ENCODE data around the gene ANKS1B. TPM values are rescaled to one million over a fixed set of nuclear protein-coding genes. Genes with fewer than 3 reads are reported as not detected.

The ANKS1B gene
- total RNA-seq, 3 donors from 2014 or later (not counting 1 experiment from before 2014, with no cell fraction given), result not detected

- WGBS (ENCODE audit: insufficient coverage), result 93% methylated on average over 2 of the region's 2 CpGs
- no peaks in the 10 kb centered on the region for H3K36me3 ChIP-seq (ENCODE audit: control insufficient read depth, insufficient read depth, low read length)
- TF ChIP-seq, protein P1, sequence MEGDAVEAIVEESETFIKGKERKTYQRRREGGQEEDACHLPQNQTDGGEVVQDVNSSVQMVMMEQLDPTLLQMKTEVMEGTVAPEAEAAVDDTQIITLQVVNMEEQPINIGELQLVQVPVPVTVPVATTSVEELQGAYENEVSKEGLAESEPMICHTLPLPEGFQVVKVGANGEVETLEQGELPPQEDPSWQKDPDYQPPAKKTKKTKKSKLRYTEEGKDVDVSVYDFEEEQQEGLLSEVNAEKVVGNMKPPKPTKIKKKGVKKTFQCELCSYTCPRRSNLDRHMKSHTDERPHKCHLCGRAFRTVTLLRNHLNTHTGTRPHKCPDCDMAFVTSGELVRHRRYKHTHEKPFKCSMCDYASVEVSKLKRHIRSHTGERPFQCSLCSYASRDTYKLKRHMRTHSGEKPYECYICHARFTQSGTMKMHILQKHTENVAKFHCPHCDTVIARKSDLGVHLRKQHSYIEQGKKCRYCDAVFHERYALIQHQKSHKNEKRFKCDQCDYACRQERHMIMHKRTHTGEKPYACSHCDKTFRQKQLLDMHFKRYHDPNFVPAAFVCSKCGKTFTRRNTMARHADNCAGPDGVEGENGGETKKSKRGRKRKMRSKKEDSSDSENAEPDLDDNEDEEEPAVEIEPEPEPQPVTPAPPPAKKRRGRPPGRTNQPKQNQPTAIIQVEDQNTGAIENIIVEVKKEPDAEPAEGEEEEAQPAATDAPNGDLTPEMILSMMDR (IDR thresholded peaks at IDR 0.05), result no peak
- intact Hi-C loops (cut with micrococcal nuclease), result no loop called here
- ATAC-seq, result no peak
- peaks cover 7 to 20% of the 10 kb centered on the region in 2 donors for H3K27me3 Mint-ChIP-seq (ENCODE audit: low read depth in 2 of 2)
- H3K27me3 ChIP-seq (ENCODE audit: control insufficient read depth, insufficient read depth, low read length), result no peaks in the 10 kb centered on the region
- no peaks in the 10 kb centered on the region for H3K9me3 ChIP-seq (ENCODE audit: control insufficient read depth, insufficient read depth, low read length)
- H3K4me3 ChIP-seq (ENCODE audit: low read length), result no peak overlapping the region
- no peaks in the 10 kb centered on the region for H3K4me1 ChIP-seq (ENCODE audit: control insufficient read depth, insufficient read depth, low read length)
- H3K9me3 Mint-ChIP-seq, result no peaks in the 10 kb centered on the region
- no peak for DNase-seq
- H3K27ac Mint-ChIP-seq, result no peak overlapping the region
- H3K27ac ChIP-seq (ENCODE audit: low read length), result no peak overlapping the region
- H3K4me3 Mint-ChIP-seq, result no peak overlapping the region
- no peaks in the 10 kb centered on the region for H3K4me1 Mint-ChIP-seq
- H3K36me3 Mint-ChIP-seq, result no peaks in the 10 kb centered on the region
Observed at GRCh38 chr12:98821232-98821631, 1163.5 kb downstream of the ANKS1B start.

- TF ChIP-seq, protein P1 (IDR thresholded peaks at IDR 0.05), result no peak
- H3K27ac Mint-ChIP-seq, result no peak overlapping the region
- H3K36me3 Mint-ChIP-seq, result no peaks in the 10 kb centered on the region
- H3K27ac ChIP-seq (ENCODE audit: low read length), result no peak overlapping the region
- DNase-seq, result no peak
- WGBS (ENCODE audit: insufficient coverage), result 78% methylated on average over 8 of the region's 8 CpGs
- peaks cover 18 to 20% of the 10 kb centered on the region in 2 donors for H3K27me3 Mint-ChIP-seq (ENCODE audit: low read depth in 2 of 2)
- H3K4me3 ChIP-seq (ENCODE audit: low read length), result no peak overlapping the region
- H3K9me3 Mint-ChIP-seq, result peaks cover 0 to 2% of the 10 kb centered on the region in 2 donors
- no peaks in the 10 kb centered on the region for H3K36me3 ChIP-seq (ENCODE audit: control insufficient read depth, insufficient read depth, low read length)
- no peaks in the 10 kb centered on the region for H3K4me1 Mint-ChIP-seq
- no peaks in the 10 kb centered on the region for H3K27me3 ChIP-seq (ENCODE audit: control insufficient read depth, insufficient read depth, low read length)
- no peaks in the 10 kb centered on the region for H3K9me3 ChIP-seq (ENCODE audit: control insufficient read depth, insufficient read depth, low read length)
- no peaks in the 10 kb centered on the region for H3K4me1 ChIP-seq (ENCODE audit: control insufficient read depth, insufficient read depth, low read length)
- ATAC-seq, result no peak
- no peak overlapping the region for H3K4me3 Mint-ChIP-seq
- intact Hi-C loops (cut with micrococcal nuclease), result no loop called here
Observed at GRCh38 chr12:98819821-98820404, 1164.8 kb downstream of the ANKS1B start.

- H3K36me3 Mint-ChIP-seq, result no peaks in the 10 kb centered on the region
- no peaks in the 10 kb centered on the region for H3K9me3 ChIP-seq (ENCODE audit: control insufficient read depth, insufficient read depth, low read length)
- no peak for ATAC-seq
- no peaks in the 10 kb centered on the region for H3K27me3 ChIP-seq (ENCODE audit: control insufficient read depth, insufficient read depth, low read length)
- H3K27ac Mint-ChIP-seq, result no peak overlapping the region
- H3K4me3 ChIP-seq (ENCODE audit: low read length), result no peak overlapping the region
- intact Hi-C loops (cut with micrococcal nuclease), result no loop called here
- H3K9me3 Mint-ChIP-seq, result peaks cover 0 to 2% of the 10 kb centered on the region in 2 donors
- H3K4me1 Mint-ChIP-seq, result no peaks in the 10 kb centered on the region
- DNase-seq, result no peak
- TF ChIP-seq, protein P1 (IDR thresholded peaks at IDR 0.05), result no peak
- no peaks in the 10 kb centered on the region for H3K4me1 ChIP-seq (ENCODE audit: control insufficient read depth, insufficient read depth, low read length)
- no peak overlapping the region for H3K27ac ChIP-seq (ENCODE audit: low read length)
- no peak overlapping the region for H3K4me3 Mint-ChIP-seq
- peaks cover 15 to 19% of the 10 kb centered on the region in 2 donors for H3K27me3 Mint-ChIP-seq (ENCODE audit: low read depth in 2 of 2)
- WGBS (ENCODE audit: insufficient coverage), result 100% methylated on average over 2 of the region's 3 CpGs
- no peaks in the 10 kb centered on the region for H3K36me3 ChIP-seq (ENCODE audit: control insufficient read depth, insufficient read depth, low read length)
Observed at GRCh38 chr12:98819071-98819470, 1165.7 kb downstream of the ANKS1B start.

- TF ChIP-seq, protein P1 (IDR thresholded peaks at IDR 0.05), result no peak
- Histone ChIP-seq H3K36me3 (ENCODE audit: control insufficient read depth, insufficient read depth, low read length) (no peaks in the 10 kb centered on the region), H3K27ac (ENCODE audit: low read length) (no peak overlapping the region), H3K4me3 (ENCODE audit: low read length) (no peak overlapping the region), H3K27me3 (ENCODE audit: control insufficient read depth, insufficient read depth, low read length) (no peaks in the 10 kb centered on the region), H3K4me1 (ENCODE audit: control insufficient read depth, insufficient read depth, low read length) (no peaks in the 10 kb centered on the region), H3K9me3 (ENCODE audit: control insufficient read depth, insufficient read depth, low read length) (no peaks in the 10 kb centered on the region)
- H3K27me3 Mint-ChIP-seq (ENCODE audit: low read depth in 2 of 2), result peaks cover 11 to 19% of the 10 kb centered on the region in 2 donors
- WGBS (ENCODE audit: insufficient coverage), result 0% methylated on average over 1 of the region's 2 CpGs
- no peaks in the 10 kb centered on the region for H3K36me3 Mint-ChIP-seq
- no peak for ATAC-seq
- no peaks in the 10 kb centered on the region for H3K4me1 Mint-ChIP-seq
- peaks cover 0 to 2% of the 10 kb centered on the region in 2 donors for H3K9me3 Mint-ChIP-seq
- no peak overlapping the region for H3K4me3 Mint-ChIP-seq
- DNase-seq, result no peak
- intact Hi-C loops (cut with micrococcal nuclease), result no loop called here
- H3K27ac Mint-ChIP-seq, result no peak overlapping the region
Observed at GRCh38 chr12:98818239-98818638, 1166.5 kb downstream of the ANKS1B start.

Data from natural killer cell (primary cell).